Middle frontal gyrus (tissue), 1 donor: ENCODE results near the gene LONP1.

ENCODE experiments used
- DNase-seq: peaks from one replicate; pipeline ENCODE4 v3.0.0-alpha.2; 2015; ENCODE audit warnings: low spot score; ENCODE audit errors: extremely low spot score

The LONP1 gene

GRCh38 chr19:5655412-5655811 lies 64.5 kb downstream of the LONP1 start:
- DNase-seq = no peak

- DNase-seq = no peak
These were observed 65.0 kb downstream of the LONP1 start for GRCh38 chr19:5654931-5655330.

GRCh38 chr19:5652261-5652660 lies 67.7 kb downstream of the LONP1 start:
- DNase-seq = no peak

GRCh38 chr19:5651361-5651760 lies 68.6 kb downstream of the LONP1 start:
- no peak for DNase-seq

- DNase-seq = no peak
These were observed 71.5 kb downstream of the LONP1 start for GRCh38 chr19:5648464-5648863.

GRCh38 chr19:5646703-5647102 lies 73.2 kb downstream of the LONP1 start:
- DNase-seq = no peak

GRCh38 chr19:5645409-5645808 lies 74.5 kb downstream of the LONP1 start:
- no peak for DNase-seq

GRCh38 chr19:5644037-5644436 lies 75.9 kb downstream of the LONP1 start:
- no peak for DNase-seq

- DNase-seq = no peak
These were observed 76.9 kb downstream of the LONP1 start for GRCh38 chr19:5643060-5643459.

- DNase-seq = no peak
These were observed 77.7 kb downstream of the LONP1 start for GRCh38 chr19:5642204-5642603.
